Breast epithelium (tissue), 3 donors: ENCODE measurements around the gene TNS1.

Experiments
- CTCF ChIP-seq, 3 donors: fragments of 450-650 bp; IDR thresholded peaks; one replicate each; pipeline ENCODE4 v1.5.1; 2016 to 2017; ENCODE audit warnings: antibody characterized with exemption in 3 of 3, mild to moderate bottlenecking in 3 of 3, moderate library complexity in 3 of 3
- POLR2A ChIP-seq: fragments of 450-650 bp; IDR thresholded peaks from one replicate; pipeline ENCODE4 v1.6.1; 2016; ENCODE audit warnings: antibody characterized with exemption, mild to moderate bottlenecking, moderate library complexity
- POLR2AphosphoS5 ChIP-seq, 3 donors: sonication (generic); formaldehyde crosslinking; IDR thresholded peaks; one replicate each; pipeline ENCODE4 v1.6.1; 2017; ENCODE audit warnings: antibody characterized with exemption in 3 of 3

- TF ChIP-seq POLR2AphosphoS5 (IDR thresholded peaks at IDR 0.05) (no peak), CTCF (IDR thresholded peaks at IDR 0.05) (no peak), POLR2A (no peak)
Observed at GRCh38 chr2:217830807-217831206, 172.0 kb downstream of the TNS1 start.
